Measurements from ENCODE around the gene MAP3K12.

GRCh38 chr12:53532524-53533445 lies 33.5 kb upstream of the MAP3K12 start:
- TF ChIP-seq CTCF (conservative IDR thresholded peaks at IDR 0.05; ENCODE audit: low read depth in 2 of 2) (no peak), NANOG (IDR thresholded peaks at IDR 0.05; ENCODE audit: borderline replicate concordance) (no peak)

All from GM23338 (cell line).